OCI-LY1 (cell line): ENCODE measurements around the gene ARHGAP24.

Experiments used
- H2AFZ ChIP-seq: fragments of 200-600 bp; sonication (generic), shearing (Covaris generic); 2 replicates; pipeline ENCODE4 v1.6.0; 2014; ENCODE audit warnings: antibody characterized with exemption, mild to moderate bottlenecking, low read length
- H3F3A ChIP-seq: fragments of 200-600 bp; sonication (generic), shearing (Covaris generic); 2 replicates; pipeline ENCODE4 v1.6.0; 2014; ENCODE audit warnings: mild to moderate bottlenecking, antibody characterized with exemption, low read length, moderate library complexity; ENCODE audit not compliant: insufficient read depth
- H3K27ac ChIP-seq: fragments of 200-600 bp; sonication (generic); 2 replicates; pipeline ENCODE4 v1.5.1; 2014; ENCODE audit warnings: low read length, mixed run types, mild to moderate bottlenecking, low read depth; ENCODE audit not compliant: poor library complexity, severe bottlenecking
- H3K27me3 ChIP-seq: fragments of 200-600 bp; sonication (generic); 2 replicates; pipeline ENCODE4 v1.6.0; 2014; ENCODE audit warnings: antibody characterized with exemption, mild to moderate bottlenecking, low read length, moderate library complexity; ENCODE audit not compliant: insufficient read depth
- H3K36me3 ChIP-seq: fragments of 200-600 bp; sonication (generic); 2 replicates; pipeline ENCODE4 v1.6.1; 2014; ENCODE audit warnings: mild to moderate bottlenecking, antibody characterized with exemption, low read length, moderate library complexity, mixed read lengths; ENCODE audit not compliant: insufficient read depth
- H3K4me1 ChIP-seq: fragments of 200-600 bp; sonication (generic); 2 replicates; pipeline ENCODE4 v1.5.1; 2014; ENCODE audit warnings: mild to moderate bottlenecking, low read length, moderate library complexity; ENCODE audit not compliant: insufficient read depth, severe bottlenecking
- H3K4me2 ChIP-seq: fragments of 200-600 bp; sonication (generic), shearing (Covaris generic); 2 replicates; pipeline ENCODE4 v1.6.1; 2014; ENCODE audit warnings: low read length
- H3K4me3 ChIP-seq: fragments of 200-600 bp; sonication (generic); 2 replicates; pipeline ENCODE4 v1.5.1; 2014; ENCODE audit warnings: low read length, low read depth, mild to moderate bottlenecking, mixed read lengths; ENCODE audit not compliant: poor library complexity, severe bottlenecking
- H3K79me2 ChIP-seq: fragments of 200-600 bp; shearing (Covaris generic); 2 replicates; pipeline ENCODE4 v1.6.1; 2016; ENCODE audit warnings: mixed run types, low read length, mixed read lengths; ENCODE audit not compliant: insufficient read depth
- H3K9ac ChIP-seq: fragments of 200-600 bp; sonication (generic), shearing (Covaris generic); 2 replicates; pipeline ENCODE4 v1.6.1; 2014; ENCODE audit warnings: mild to moderate bottlenecking, low read length, mixed read lengths
- H3K9me2 ChIP-seq: fragments of 200-600 bp; sonication (generic), shearing (Covaris generic); 2 replicates; pipeline ENCODE4 v1.6.1; 2014; ENCODE audit warnings: low read depth, mild to moderate bottlenecking, low read length, mixed read lengths
- H3K9me3 ChIP-seq: fragments of 200-600 bp; shearing (Covaris generic); 2 replicates; pipeline ENCODE4 v1.6.1; 2014; ENCODE audit warnings: low read length, mixed read lengths
- H4K20me1 ChIP-seq: fragments of 200-600 bp; sonication (generic), shearing (Covaris generic); 2 replicates; pipeline ENCODE4 v1.6.0; 2016; ENCODE audit warnings: mild to moderate bottlenecking, low read length; ENCODE audit not compliant: insufficient read depth
- CTCF ChIP-seq: fragments of 200-600 bp; sonication (generic), shearing (Covaris generic); IDR thresholded peaks from 2 replicates; pipeline ENCODE4 v1.5.1; 2017; ENCODE audit warnings: mild to moderate bottlenecking, antibody characterized with exemption, low read length, moderate library complexity, mixed read lengths
- EZH2 ChIP-seq: fragments of 200-600 bp; sonication (generic), shearing (Covaris generic); IDR thresholded peaks from 2 replicates; pipeline ENCODE4 v1.8.0; 2017; ENCODE audit warnings: borderline replicate concordance, mixed run types, mild to moderate bottlenecking, antibody characterized with exemption, low read length, moderate library complexity, mixed read lengths

ARHGAP24 gene

GRCh38 chr4:85615952-85616351 lies 141.0 kb downstream of the ARHGAP24 start:
- no peak overlapping the region for H3K4me2 ChIP-seq
- H3K27ac ChIP-seq, result peak overlapping the region; percentile 35
- H2AFZ ChIP-seq, result no peak overlapping the region
- TF ChIP-seq EZH2 (no peak), CTCF (no peak)
- no peak overlapping the region for H3K4me3 ChIP-seq
- peaks cover 15% of the 10 kb centered on the region; the same call in 1 of the 2 replicates for H3K9me3 ChIP-seq
- H4K20me1 ChIP-seq, result no peaks in the 10 kb centered on the region
- no peaks in the 10 kb centered on the region for H3K27me3 ChIP-seq
- H3K9me2 ChIP-seq, result no peaks in the 10 kb centered on the region
- peaks cover 70% of the 10 kb centered on the region for H3K79me2 ChIP-seq
- H3K36me3 ChIP-seq, result peaks cover 87% of the 10 kb centered on the region
- 0 out of 2 replicates have a peak, but pooled peaks cover 4% of the 10 kb centered on the region for H3F3A ChIP-seq
- H3K9ac ChIP-seq, result no peak overlapping the region
- peaks cover 14% of the 10 kb centered on the region for H3K4me1 ChIP-seq

DNA sequence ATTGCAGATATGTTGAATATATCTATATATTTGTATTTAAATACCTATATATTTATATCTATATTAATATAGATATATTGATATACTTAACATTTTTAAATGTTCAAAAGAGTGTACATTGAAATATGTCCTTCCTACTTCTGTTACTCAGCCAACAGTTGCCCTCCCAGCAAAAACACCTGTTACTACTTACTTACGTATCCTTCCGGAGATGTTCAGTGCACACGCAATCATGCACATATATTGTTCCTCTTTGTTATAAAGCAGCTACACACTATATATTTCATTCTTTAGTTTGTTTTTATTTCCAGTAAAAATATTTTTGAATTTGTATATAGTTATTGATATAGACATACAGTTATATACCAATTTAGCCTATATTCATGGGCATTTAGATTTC lies 142.3 kb downstream of the ARHGAP24 start:
- Histone ChIP-seq H3K36me3 (peaks cover 82% of the 10 kb centered on the region), H2AFZ (no peak overlapping the region), H3K9me3 (peaks cover 15% of the 10 kb centered on the region), H3K27me3 (no peaks in the 10 kb centered on the region), H3K27ac (no peak overlapping the region), H3K4me2 (no peak overlapping the region), H3K4me1 (peaks cover 6% of the 10 kb centered on the region), H3K79me2 (peaks cover 70% of the 10 kb centered on the region), H3K4me3 (no peak overlapping the region), H3F3A (0 out of 2 replicates have a peak, but pooled peaks cover 4% of the 10 kb centered on the region), H3K9ac (no peak overlapping the region), H4K20me1 (no peaks in the 10 kb centered on the region), H3K9me2 (no peaks in the 10 kb centered on the region)
- no peak for TF ChIP-seq CTCF
- TF ChIP-seq EZH2, result no peak

DNA sequence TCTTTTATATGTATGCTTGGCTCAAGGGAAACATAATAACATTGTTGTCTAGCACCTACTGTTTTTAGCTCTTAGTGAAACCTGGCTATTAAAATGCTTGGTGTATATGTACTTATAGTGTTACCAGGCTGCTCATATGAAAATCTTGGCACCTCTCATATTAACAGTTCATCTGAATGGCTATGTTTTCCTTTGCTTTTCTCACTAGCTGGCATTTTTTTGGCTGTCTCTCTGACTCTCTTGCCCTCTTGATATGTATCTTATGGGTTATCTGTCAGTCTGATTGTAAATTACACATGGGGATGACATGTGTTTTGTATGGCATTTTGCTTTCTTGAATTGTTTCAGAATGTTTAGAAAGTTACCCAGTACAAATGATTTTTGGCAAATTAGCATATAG lies 158.0 kb downstream of the ARHGAP24 start:
- H3K27ac ChIP-seq, result peak overlapping the region; percentile 39
- no peaks in the 10 kb centered on the region for H3K9me2 ChIP-seq
- peaks cover 98% of the 10 kb centered on the region for H3K79me2 ChIP-seq
- H3K4me1 ChIP-seq, result peaks cover 45% of the 10 kb centered on the region
- no peak overlapping the region for H2AFZ ChIP-seq
- H3F3A ChIP-seq, result no peaks in the 10 kb centered on the region; the same call in 1 of the 2 replicates
- H3K4me2 ChIP-seq, result peak overlapping the region; percentile 34
- H4K20me1 ChIP-seq, result no peaks in the 10 kb centered on the region
- TF ChIP-seq CTCF, result no peak
- TF ChIP-seq EZH2, result no peak
- H3K9ac ChIP-seq, result peak overlapping the region; percentile 55; the same call in 1 of the 2 replicates
- H3K36me3 ChIP-seq, result peaks cover 78% of the 10 kb centered on the region
- H3K9me3 ChIP-seq, result no peaks in the 10 kb centered on the region
- H3K4me3 ChIP-seq, result peak overlapping the region; percentile 59
- no peaks in the 10 kb centered on the region for H3K27me3 ChIP-seq
